Omental fat pad (tissue), 4 donors: ENCODE results near the gene PIBF1. TPM values are rescaled to one million over a fixed set of nuclear protein-coding genes. Genes with fewer than 3 reads are reported as not detected.

ENCODE experiments used
- ATAC-seq: fragments of 150-250 bp; one replicate; pipeline ENCODE4 v1.9.1; 2016; ENCODE audit warnings: mild to moderate bottlenecking, moderate library complexity; ENCODE audit not compliant: low FRiP score
- DNase-seq: peaks from one replicate; pipeline ENCODE4 v3.0.0-alpha.2; 2019; ENCODE audit warnings: low spot score
- CTCF ChIP-seq, 3 donors: fragments of 450-650 bp; IDR thresholded peaks; one replicate each; pipeline ENCODE4 v1.5.1; 2016 to 2017; ENCODE audit warnings: antibody characterized with exemption in 3 of 3, mild to moderate bottlenecking in 3 of 3, moderate library complexity in 2 of 3
- total RNA-seq, 4 donors: library from RNA; depleted of rRNA; stranded (reverse); fragments of >200 nt; gene quantifications; one replicate each; pipeline ENCODE4 v1.1.0, GENCODE V29; 2016

PIBF1 gene
- total RNA-seq, 4 donors from 2014 or later: 12.0 to 25.2 (median 14.8) TPM

GRCh38 chr13:72849571-72849970 is 67.6 kb downstream of the PIBF1 start:
- ATAC-seq (no peak), DNase-seq (no peak)
- TF ChIP-seq CTCF (IDR thresholded peaks at IDR 0.05): no peak

DNA sequence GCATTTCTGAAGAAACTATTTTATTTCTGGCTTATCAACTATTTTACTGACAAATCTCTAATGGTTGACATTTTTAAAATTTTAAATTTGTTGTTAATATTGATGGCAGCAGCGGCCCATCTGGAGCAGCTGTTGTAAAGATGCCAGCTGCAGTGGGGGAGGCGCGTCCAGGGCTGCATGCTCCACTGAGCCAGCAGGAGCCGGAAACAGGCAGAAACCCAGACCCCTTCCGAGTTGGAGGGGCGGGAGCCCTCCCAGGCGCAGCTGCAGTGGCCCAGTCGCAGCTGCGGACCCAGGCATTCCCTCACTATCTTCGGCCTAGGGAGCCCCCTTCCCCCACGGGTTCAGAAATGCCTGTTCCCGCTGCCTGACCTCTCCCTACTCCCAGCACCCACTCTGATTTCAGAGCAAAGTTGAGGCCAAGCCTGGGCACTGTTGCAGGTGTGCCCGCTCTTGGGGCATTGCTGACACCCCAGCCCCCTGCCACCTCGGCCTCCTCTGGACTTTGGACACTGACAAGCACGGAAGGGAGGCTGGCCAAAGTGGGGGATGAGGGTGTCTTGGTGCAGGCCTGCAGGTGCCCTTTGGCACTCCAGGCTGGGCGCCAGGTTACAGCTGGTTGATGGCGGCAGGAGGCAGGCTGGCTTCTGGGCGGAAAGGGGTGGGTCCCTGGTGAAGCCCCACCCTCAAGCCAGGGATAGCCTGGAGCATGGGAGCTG is 69.2 kb downstream of the PIBF1 start:
- no peak for DNase-seq
- TF ChIP-seq CTCF (IDR thresholded peaks at IDR 0.05): no peak
- ATAC-seq: no peak

GRCh38 chr13:72851678-72852014 is 69.7 kb downstream of the PIBF1 start:
- no peak for TF ChIP-seq CTCF (IDR thresholded peaks at IDR 0.05)
- DNase-seq: no peak
- ATAC-seq: no peak

DNA sequence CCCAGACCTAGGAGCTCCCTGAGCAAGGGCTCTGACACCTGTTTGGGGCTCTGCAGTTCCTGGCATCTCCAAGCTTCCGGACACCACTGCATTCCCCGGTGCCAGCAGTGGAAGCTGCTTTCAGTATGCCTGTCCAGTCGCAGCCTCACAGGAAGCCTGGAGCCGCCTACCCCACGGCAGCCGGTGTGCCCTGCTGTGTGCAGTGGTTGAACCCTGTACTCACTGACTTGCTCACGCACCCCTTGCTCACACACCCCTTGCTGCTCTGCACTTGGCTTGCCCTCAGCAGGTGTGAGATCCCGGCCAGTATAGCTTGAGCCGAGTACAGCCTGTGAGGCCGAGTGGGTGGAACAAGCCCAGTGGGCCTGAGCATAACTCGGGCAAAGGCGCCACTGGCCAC is 70.3 kb downstream of the PIBF1 start:
- DNase-seq (no peak), ATAC-seq (peak; percentile 28)
- TF ChIP-seq CTCF (IDR thresholded peaks at IDR 0.05): no peak

DNA sequence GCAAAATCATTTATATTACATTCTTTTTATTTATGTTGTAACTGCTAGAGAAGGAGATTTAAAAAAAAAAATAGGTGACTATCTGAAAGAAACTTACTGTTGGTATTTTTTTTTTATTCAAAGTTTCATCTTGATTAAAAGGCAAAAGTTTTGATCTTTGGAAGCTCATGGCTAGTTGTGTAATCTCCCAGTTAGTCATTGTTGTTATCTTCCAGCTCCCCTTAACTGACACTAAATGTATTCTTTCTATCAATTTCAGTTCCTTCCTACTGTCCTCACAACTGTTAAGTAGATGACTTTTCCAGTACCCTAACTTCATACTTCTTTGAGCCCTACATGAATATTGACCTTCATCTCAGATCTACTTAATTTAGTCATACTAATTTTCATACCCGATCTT is 71.1 kb downstream of the PIBF1 start:
- DNase-seq: no peak
- ATAC-seq: no peak
- TF ChIP-seq CTCF (IDR thresholded peaks at IDR 0.05): no peak

DNA sequence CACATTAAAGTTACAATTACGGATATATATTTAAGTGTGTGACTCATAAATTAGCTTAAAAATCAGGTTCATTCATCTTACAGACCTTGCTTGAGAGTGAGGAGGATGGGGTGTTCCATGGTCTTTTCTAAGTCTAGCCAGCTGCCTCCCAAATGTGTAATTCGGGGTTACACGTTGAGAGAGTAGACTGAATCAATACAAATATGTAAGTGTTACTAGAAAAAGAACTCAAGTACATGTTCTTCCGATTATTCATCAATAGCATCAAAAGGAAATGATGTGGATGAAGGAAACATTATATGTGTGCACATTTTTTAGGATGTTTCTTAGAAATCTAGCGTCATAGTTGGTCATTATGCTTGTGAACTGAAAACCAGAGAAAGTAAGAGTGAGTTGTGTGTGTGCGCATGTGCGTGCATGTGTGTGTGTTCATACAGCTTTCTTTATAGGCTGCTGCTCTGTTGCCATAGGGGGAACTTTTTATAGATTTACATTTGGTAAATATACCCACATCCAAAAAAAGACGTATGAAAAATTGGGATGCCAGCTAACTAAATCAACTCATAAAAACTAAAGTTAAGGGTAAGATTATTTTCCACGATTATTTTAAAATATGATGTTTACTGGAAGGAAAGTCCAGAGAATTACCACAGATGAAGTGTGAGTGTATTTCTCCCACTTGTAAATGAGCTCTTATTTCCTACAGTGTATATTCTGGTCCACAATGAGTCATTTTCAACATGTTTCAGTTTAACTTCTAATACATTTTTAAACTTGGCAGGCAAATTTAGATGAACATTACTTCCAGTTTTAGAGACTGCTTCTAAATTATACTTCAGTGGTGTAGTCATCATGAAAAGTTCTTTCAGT is 82.4 kb downstream of the PIBF1 start:
- ATAC-seq: peak; percentile 54
- TF ChIP-seq CTCF (IDR thresholded peaks at IDR 0.05): no peak
- no peak for DNase-seq

DNA sequence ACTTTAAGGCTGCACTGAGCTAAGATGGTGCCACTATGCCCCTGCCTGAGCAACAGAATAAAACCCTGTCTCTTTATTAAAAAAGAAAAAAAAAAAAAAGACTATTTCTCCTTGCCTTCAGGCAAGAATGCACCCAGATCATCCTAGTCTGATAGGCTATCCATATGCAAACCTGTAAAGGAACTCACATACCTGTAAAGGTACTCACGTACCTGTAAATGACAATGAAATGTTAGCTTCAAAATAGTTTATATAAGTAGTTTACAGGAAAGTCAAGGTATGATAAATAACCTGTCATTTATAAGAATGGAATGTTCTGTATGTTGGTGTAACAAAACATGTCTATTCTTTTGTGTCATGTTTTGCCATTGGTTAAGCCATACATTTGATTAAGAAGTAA is 86.3 kb downstream of the PIBF1 start:
- TF ChIP-seq CTCF (IDR thresholded peaks at IDR 0.05): no peak
- ATAC-seq (no peak), DNase-seq (no peak)
